H1 (cell line): Measurements from ENCODE around the gene PTRH1. TPM values are rescaled to one million over a fixed set of nuclear protein-coding genes. Genes with fewer than 3 reads are reported as not detected.

Experiments used
- CTCF ChIA-PET: fragments of 300-600 bp; sonication (Branson Sonifier 250); formaldehyde crosslinking; loops from one replicate; lab custom pipeline; 2021; ENCODE audit not compliant: partially characterized antibody; lab: Charles Lee
- POLR2A ChIA-PET: fragments of 300-600 bp; sonication (Branson Sonifier 250); formaldehyde crosslinking; loops from one replicate; lab custom pipeline; 2021; ENCODE audit warnings: inconsistent platforms; ENCODE audit not compliant: partially characterized antibody; lab: Charles Lee
- DNase-seq, 2 experiments: peaks; one replicate each; pipeline versions ENCODE4 v3.0.0 to v3.0.0-alpha.2; 2010 to 2022; ENCODE audit warnings: low spot score in 2 of 2, low read depth in 1 of 2, mixed read lengths in 1 of 2
- FAIRE-seq: peaks from 2 replicates; lab custom pipeline; 2011; peaks lifted over from hg19 to GRCh38; lab: Jason Lieb, UNC
- H2AFZ ChIP-seq: 2 replicates; pipeline ENCODE4 v1.8.1; 2012; ENCODE audit warnings: low read length, inconsistent platforms
- H2AK5ac ChIP-seq: 2 replicates; pipeline ENCODE4 v1.6.1; 2013; ENCODE audit warnings: low read depth, low read length
- H2BK120ac ChIP-seq: replicated peaks from 2 replicates; pipeline ENCODE3; 2013; ENCODE audit warnings: low read depth, low read length, inconsistent platforms
- H2BK12ac ChIP-seq: 2 replicates; pipeline ENCODE4 v1.6.1; 2013; ENCODE audit warnings: low read depth, low read length
- H2BK15ac ChIP-seq: 2 replicates; pipeline ENCODE4 v1.6.1; 2013; ENCODE audit warnings: low read length
- H2BK20ac ChIP-seq: 2 replicates; pipeline ENCODE4 v1.6.1; 2013; ENCODE audit warnings: low read length
- H2BK5ac ChIP-seq: 2 replicates; pipeline ENCODE4 v1.6.1; 2013; ENCODE audit warnings: low read depth, low read length
- H3K14ac ChIP-seq: 2 replicates; pipeline ENCODE4 v1.6.1; 2013; ENCODE audit warnings: inconsistent platforms; ENCODE audit not compliant: insufficient read length
- H3K18ac ChIP-seq: 2 replicates; pipeline ENCODE4 v1.6.1; 2013; ENCODE audit warnings: low read length; ENCODE audit errors: extremely low read depth
- H3K23ac ChIP-seq: 2 replicates; pipeline ENCODE4 v1.6.1; 2013; ENCODE audit warnings: inconsistent platforms; ENCODE audit not compliant: insufficient read length
- H3K23me2 ChIP-seq: 2 replicates; pipeline ENCODE4 v1.6.1; 2013; ENCODE audit warnings: low read depth, low read length
- H3K27ac ChIP-seq: 2 replicates; pipeline ENCODE4 v1.6.1; 2011; ENCODE audit warnings: low read depth, low read length, inconsistent platforms
- H3K27me3 ChIP-seq, 4 experiments: replicated peaks in 1 of 4; 1 replicate in 1 of 4; 2 replicates in 3 of 4; pipeline versions ENCODE4 v1.6.1 to v1.8.1; 2011 to 2013; ENCODE audit warnings: low read length in 3 of 4, mild to moderate bottlenecking in 3 of 4, inconsistent platforms in 2 of 4, mixed read lengths in 2 of 4, moderate library complexity in 1 of 4; ENCODE audit not compliant: control insufficient read depth in 3 of 4, insufficient read depth in 3 of 4; ENCODE audit errors: extremely low read depth in 1 of 4
- H3K36me3 ChIP-seq, 4 experiments: 2 replicates each; pipeline versions ENCODE4 v1.6.1 to v1.8.1; 2011 to 2013; ENCODE audit warnings: mild to moderate bottlenecking in 4 of 4, low read length in 3 of 4, moderate library complexity in 2 of 4, control low read depth in 1 of 4, inconsistent platforms in 1 of 4; ENCODE audit not compliant: insufficient read depth in 4 of 4, control insufficient read depth in 2 of 4
- H3K4ac ChIP-seq: replicated peaks from 2 replicates; pipeline ENCODE3; 2013; ENCODE audit warnings: low read length, low read depth, mixed read lengths, inconsistent platforms; ENCODE audit not compliant: insufficient read length
- H3K4me1 ChIP-seq, 4 experiments: replicated peaks in 1 of 4; 1 replicate in 1 of 4; 2 replicates in 3 of 4; pipeline versions ENCODE4 v1.6.1 to v1.8.1; 2011 to 2013; ENCODE audit warnings: low read length in 3 of 4, inconsistent platforms in 2 of 4, mixed read lengths in 1 of 4; ENCODE audit not compliant: insufficient read depth in 4 of 4, control insufficient read depth in 3 of 4
- H3K4me2 ChIP-seq, 2 experiments: 2 replicates each; pipeline versions ENCODE4 v1.6.1 to v1.8.1; 2011 to 2013; ENCODE audit warnings: low read depth in 2 of 2, low read length in 2 of 2, control low read depth in 1 of 2, inconsistent platforms in 1 of 2, mild to moderate bottlenecking in 1 of 2; ENCODE audit not compliant: insufficient read depth in 1 of 2
- H3K4me3 ChIP-seq, 4 experiments: fragments of 200-600, 300-600 bp in 1 of 4; sonication (generic), shearing (Covaris generic), sonication (Bioruptor Twin) in 1 of 4; 2 replicates each; pipeline versions ENCODE4 v1.5.1 to v1.8.1; 2011 to 2016; ENCODE audit warnings: low read length in 4 of 4, low read depth in 3 of 4, control low read depth in 2 of 4, inconsistent platforms in 2 of 4, mild to moderate bottlenecking in 2 of 4, mixed read lengths in 1 of 4, moderate library complexity in 1 of 4; ENCODE audit not compliant: insufficient read depth in 2 of 4; ENCODE audit errors: extremely low read depth in 1 of 4
- H3K56ac ChIP-seq: replicated peaks from 2 replicates; pipeline ENCODE3; 2013; ENCODE audit warnings: low read depth, mild to moderate bottlenecking, mixed read lengths, low read length, inconsistent platforms; ENCODE audit not compliant: insufficient read length
- H3K79me1 ChIP-seq: 2 replicates; pipeline ENCODE4 v1.6.1; 2013; ENCODE audit warnings: low read depth, low read length, control low read depth
- H3K79me2 ChIP-seq, 2 experiments: 2 replicates each; pipeline versions ENCODE4 v1.6.1 to v1.8.1; 2012 to 2013; ENCODE audit warnings: low read length in 2 of 2, mild to moderate bottlenecking in 2 of 2, inconsistent platforms in 1 of 2; ENCODE audit not compliant: insufficient read depth in 2 of 2, control insufficient read depth in 1 of 2
- H3K9ac ChIP-seq, 4 experiments: replicated peaks in 1 of 4; 1 replicate in 1 of 4; 2 replicates in 3 of 4; pipeline versions ENCODE4 v1.6.1 to v1.8.1; 2011 to 2013; ENCODE audit warnings: low read depth in 3 of 4, low read length in 3 of 4, control low read depth in 2 of 4, mild to moderate bottlenecking in 2 of 4, moderate library complexity in 2 of 4, inconsistent platforms in 1 of 4; ENCODE audit errors: extremely low read depth in 1 of 4
- H3K9me3 ChIP-seq, 2 experiments: 2 replicates each; pipeline versions ENCODE4 v1.6.1 to v1.8.1; 2012 to 2013; ENCODE audit warnings: mild to moderate bottlenecking in 2 of 2, moderate library complexity in 2 of 2, control low read depth in 1 of 2, inconsistent platforms in 1 of 2, low read depth in 1 of 2, low read length in 1 of 2, mixed read lengths in 1 of 2; ENCODE audit not compliant: insufficient read depth in 2 of 2
- H4K20me1 ChIP-seq, 2 experiments: replicated peaks in 1 of 2; 2 replicates each; pipeline versions ENCODE3 to v1.8.1; 2011 to 2013; ENCODE audit warnings: inconsistent platforms in 2 of 2, low read length in 2 of 2, mild to moderate bottlenecking in 1 of 2; ENCODE audit not compliant: insufficient read depth in 2 of 2, control insufficient read depth in 1 of 2
- H4K5ac ChIP-seq: 2 replicates; pipeline ENCODE4 v1.6.1; 2013; ENCODE audit warnings: low read length, low read depth, mixed read lengths, inconsistent platforms; ENCODE audit not compliant: insufficient read length
- H4K8ac ChIP-seq: 2 replicates; pipeline ENCODE4 v1.8.0; 2013; ENCODE audit warnings: mild to moderate bottlenecking, moderate library complexity, low read length, inconsistent platforms; ENCODE audit not compliant: insufficient read depth; ENCODE audit errors: extremely low read depth
- H4K91ac ChIP-seq: replicated peaks from 2 replicates; pipeline ENCODE3; 2013; ENCODE audit warnings: low read length, mixed read lengths, inconsistent platforms; ENCODE audit not compliant: insufficient read length
- KDM1A ChIP-seq: fragments of 200-600, 300-600 bp; sonication (generic); IDR thresholded peaks from 2 replicates; pipeline ENCODE4 v1.7.1; 2016; ENCODE audit warnings: mild to moderate bottlenecking, low read length, borderline replicate concordance
- RAD21 ChIP-seq, 2 experiments: IDR thresholded peaks in 1 of 2; conservative IDR thresholded peaks in 1 of 2; 2 replicates each; pipeline ENCODE4 v1.6.1; 2011; ENCODE audit warnings: low read depth in 2 of 2, low read length in 2 of 2, improper control_type of control experiment in 1 of 2, inconsistent platforms in 1 of 2, mild to moderate bottlenecking in 1 of 2, moderate library complexity in 1 of 2
- SAP30 ChIP-seq: fragments of 300-600 bp; sonication (generic); IDR thresholded peaks from 2 replicates; pipeline ENCODE4 v1.7.1; 2012; ENCODE audit warnings: low read length, moderate library complexity, mild to moderate bottlenecking, inconsistent platforms; ENCODE audit not compliant: insufficient read depth, insufficient replicate concordance
- USF2 ChIP-seq: IDR thresholded peaks from 2 replicates; pipeline ENCODE4 v1.6.1; 2011; ENCODE audit warnings: low read length, improper control_type of control experiment
- ZNF274 ChIP-seq: IDR thresholded peaks from 2 replicates; pipeline ENCODE4 v1.7.0; 2012; ENCODE audit warnings: low read length, borderline replicate concordance; ENCODE audit errors: extremely low read depth
- WGBS, 2 experiments: shearing (Covaris generic) in 1 of 2; methylation state at CpG; one replicate each; pipeline versions ENCODE4 v1.1.6 to v1.1.7; 2013 to 2015; ENCODE audit warnings: low lambda C conversion rate in 2 of 2, mixed read lengths in 2 of 2, inconsistent platforms in 1 of 2, low coverage in 1 of 2, missing lambda C conversion rate in 1 of 2; ENCODE audit not compliant: insufficient replicate concordance in 2 of 2, insufficient coverage in 1 of 2, insufficient read length in 1 of 2; ENCODE audit errors: extremely low coverage in 1 of 2, missing lambda C conversion rate in 1 of 2; 5-methylcytosine and 5-hydroxymethylcytosine counted together
- polyA plus RNA-seq, 7 experiments: library from polyadenylated mRNA; depleted of rRNA in 3 of 7; stranded (reverse) in 5 of 7; unstranded in 2 of 7; fragments of >200 nt in 5 of 7; fragments of 200-250 nt in 2 of 7; gene quantifications; 1 replicate in 5 of 7; 2 replicates in 1 of 7; 4 replicates in 1 of 7; pipeline versions ENCODE4 v1.2.1 to v1.2.3, GENCODE V29; 2011 to 2013; ENCODE audit warnings: missing spikeins in 2 of 7, mixed read lengths in 2 of 7
- total RNA-seq: library from RNA; stranded (reverse); fragmentation: NEBNext Ultra II Directional; extraction: Animal tissue kit (Norgen Biotek cat#: 25700); gene quantifications from 2 replicates; pipeline ENCODE4 v1.2.1, GENCODE V29; 2021

PTRH1 gene
- total and polyA plus RNA-seq, 2 of the 8 experiments (the other 6 are each of a cell fraction or from before 2014, with no cell fraction given) = 11.1 to 19.8 TPM

- H3K14ac ChIP-seq = no peak overlapping the region
- no peak overlapping the region for H4K91ac ChIP-seq
- no peak overlapping the region for H3K56ac ChIP-seq
- no peak overlapping the region for H3K18ac ChIP-seq
- FAIRE-seq = no peak
- no peak overlapping the region for H2BK12ac ChIP-seq
- no peak overlapping the region for H2BK15ac ChIP-seq
- H4K5ac ChIP-seq = no peak overlapping the region
- H3K23ac ChIP-seq = no peak overlapping the region
- H3K27me3 ChIP-seq = no peaks in the 10 kb centered on the region
- no peak overlapping the region for H3K4ac ChIP-seq
- H2BK20ac ChIP-seq = no peak overlapping the region
- no peak overlapping the region for H3K9ac ChIP-seq
- TF ChIP-seq SAP30 (no peak), RAD21 (IDR thresholded peaks at IDR 0.05 in 1 of 2, conservative IDR thresholded peaks at IDR 0.05 in 1 of 2; ENCODE audit: low read depth in 2 of 2, low read length in 2 of 2) (no peak), KDM1A (no peak), USF2 (no peak), ZNF274 (no peak)
- H2AFZ ChIP-seq = no peak overlapping the region
- H3K36me3 ChIP-seq = peaks cover 2 to 34% (median 14%) of the 10 kb centered on the region in 4 experiments; a peak in 5 of 8 replicates
- no peak overlapping the region for H3K27ac ChIP-seq
- H2BK120ac ChIP-seq = no peak overlapping the region
- H3K4me2 ChIP-seq = no peak overlapping the region
- no peaks in the 10 kb centered on the region for H3K79me1 ChIP-seq
- no peak for DNase-seq
- H3K4me1 ChIP-seq = no peaks in the 10 kb centered on the region
- H3K9me3 ChIP-seq = no peaks in the 10 kb centered on the region
- no peak overlapping the region; the same call in 1 of the 2 replicates for H4K8ac ChIP-seq
- POLR2A ChIA-PET = interaction anchor here (0.9 to 1.1 kb wide), 2 partner anchors 12 to 233 kb away, joined by 3 read pairs; partner anchors contain the start of gene LRSAM1
- 92% methylated on average over 4 of the region's 4 CpGs; no CpG with 5 or more reads in 1 of the 2 experiments for WGBS, 2 experiments
- peaks cover 0 to 2% of the 10 kb centered on the region in 2 experiments for H4K20me1 ChIP-seq
- no peak overlapping the region for H3K4me3 ChIP-seq
- CTCF ChIA-PET = interaction anchor here (0.6 to 2.9 kb wide), 6 partner anchors 13 to 185 kb away, joined by 4 to 11 read pairs (median 4); partner anchors contain the start of gene TOR2A
- peak overlapping the region; percentile 60; the same call in 1 of the 2 replicates for H2BK5ac ChIP-seq
- no peaks in the 10 kb centered on the region for H3K23me2 ChIP-seq
- H3K79me2 ChIP-seq = no peaks in the 10 kb centered on the region
- no peak overlapping the region for H2AK5ac ChIP-seq
Observed at GRCh38 chr9:127684576-127684975, 30.9 kb downstream of the PTRH1 start.
